Left cardiac atrium (tissue), 4 donors: Measurements from ENCODE around the gene SAMD1. TPM values are rescaled to one million over a fixed set of nuclear protein-coding genes. Genes with fewer than 3 reads are reported as not detected.
A peak's percentile ranks its signal among the peaks of the same experiment; 100 is the strongest.

Experiments used
- ATAC-seq, 2 donors: fragments of 200-7000 bp; cut with Tn5 transposase; one replicate each; pipeline ENCODE4 v1.9.1; 2020; ENCODE audit warnings: mild to moderate bottlenecking in 2 of 2, moderate library complexity in 2 of 2
- DNase-seq: peaks from one replicate; pipeline ENCODE4 v3.0.0-alpha.2; 2020
- intact Hi-C, 2 donors: fragments of 100-400 bp; cut with DNase I; formaldehyde crosslinking; loops; one replicate each; pipeline versions ENCODE4 v1.14.1 to v1.15.1; 2022 to 2023
- total RNA-seq, 2 donors: library from RNA; stranded (reverse); fragmentation: NEBNext Ultra II Directional; extraction: Animal tissue kit (Norgen Biotek cat#: 25700); gene quantifications; one replicate each; pipeline ENCODE4 v1.2.1, GENCODE V29; 2021
- donor health status: DM: no; HTN: yes; CAD: no.
- donor health status: DM: no; HTN: yes; CAD: no; lungs with severe emphysema.
- donor health status: DM: yes; HTN: yes; CAD: no.
- donor health status: Dilated cardiomyopathy.

SAMD1 gene
- total RNA-seq, 2 donors from 2014 or later: 33.4 to 39.1 TPM

DNA sequence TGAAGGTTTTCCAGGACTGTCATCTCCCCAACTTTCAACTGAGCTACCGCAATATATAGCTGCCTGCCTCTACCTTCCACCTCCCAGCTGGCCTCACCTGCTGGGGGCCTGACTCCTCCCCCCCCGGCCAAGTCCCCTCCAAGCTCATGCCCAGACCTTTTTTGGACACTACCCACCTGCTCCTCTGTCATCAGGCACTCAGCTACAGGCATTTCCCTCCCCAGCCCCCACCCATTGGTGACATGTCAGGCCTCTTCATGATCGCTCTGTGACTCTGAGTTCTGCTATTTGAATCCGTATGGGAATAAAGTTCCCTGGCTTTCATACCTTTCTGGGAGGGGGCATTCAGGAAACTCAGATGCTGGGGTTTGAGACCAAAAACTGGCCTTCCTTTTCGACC is 25.2 kb upstream of the SAMD1 start:
- intact Hi-C loops: loop anchor here in 1 of 2 donors (5.0 kb wide), 1 partner anchor 33 kb away; no protein-coding TSS in a partner anchor
- DNase-seq (no peak), ATAC-seq (no peak)

DNA sequence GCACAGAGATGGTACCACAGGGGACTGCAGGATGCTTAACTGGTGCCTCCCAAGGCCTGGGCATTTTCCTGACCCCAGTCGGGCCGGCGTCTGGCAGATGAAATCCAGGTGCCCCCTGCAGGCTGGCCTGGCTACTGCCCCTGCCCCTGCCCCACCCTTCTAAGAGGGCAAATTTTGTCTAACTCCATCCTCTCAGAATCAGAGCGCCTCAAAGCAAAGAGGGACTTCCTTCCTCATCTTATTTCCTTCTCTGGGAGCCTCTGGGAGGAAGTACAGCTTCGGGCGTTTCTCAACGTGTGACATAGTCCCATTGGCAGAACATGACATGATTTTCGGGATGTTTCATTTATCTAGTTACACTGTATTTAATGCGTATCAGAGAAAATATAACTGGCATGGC is 24.3 kb upstream of the SAMD1 start:
- DNase-seq: no peak
- intact Hi-C loops: loop anchor here in 1 of 2 donors (5.0 kb wide), 1 partner anchor 33 kb away; no protein-coding TSS in a partner anchor
- ATAC-seq: no peak

DNA sequence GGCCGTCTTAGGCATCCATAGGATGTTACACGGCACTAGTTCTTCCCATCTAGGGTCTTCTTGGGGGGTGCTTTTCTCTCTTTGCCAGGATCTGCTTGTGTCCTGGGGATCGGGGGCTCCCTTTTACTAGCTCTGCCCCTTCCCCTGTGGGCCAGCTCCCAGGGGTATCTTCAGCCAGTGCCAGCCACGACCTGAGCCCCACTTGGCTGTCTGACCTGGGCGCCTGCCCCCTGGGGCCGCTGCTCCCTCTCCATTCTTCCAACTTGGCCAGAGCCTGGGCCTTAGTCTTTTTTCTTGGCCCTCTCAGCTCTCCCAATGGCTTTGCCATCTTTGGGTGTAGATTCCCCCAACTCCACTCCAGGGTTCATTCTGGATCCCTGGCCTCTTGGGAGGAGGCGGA is 23.9 kb upstream of the SAMD1 start:
- intact Hi-C loops: no loop called here
- ATAC-seq (no peak), DNase-seq (no peak)

DNA sequence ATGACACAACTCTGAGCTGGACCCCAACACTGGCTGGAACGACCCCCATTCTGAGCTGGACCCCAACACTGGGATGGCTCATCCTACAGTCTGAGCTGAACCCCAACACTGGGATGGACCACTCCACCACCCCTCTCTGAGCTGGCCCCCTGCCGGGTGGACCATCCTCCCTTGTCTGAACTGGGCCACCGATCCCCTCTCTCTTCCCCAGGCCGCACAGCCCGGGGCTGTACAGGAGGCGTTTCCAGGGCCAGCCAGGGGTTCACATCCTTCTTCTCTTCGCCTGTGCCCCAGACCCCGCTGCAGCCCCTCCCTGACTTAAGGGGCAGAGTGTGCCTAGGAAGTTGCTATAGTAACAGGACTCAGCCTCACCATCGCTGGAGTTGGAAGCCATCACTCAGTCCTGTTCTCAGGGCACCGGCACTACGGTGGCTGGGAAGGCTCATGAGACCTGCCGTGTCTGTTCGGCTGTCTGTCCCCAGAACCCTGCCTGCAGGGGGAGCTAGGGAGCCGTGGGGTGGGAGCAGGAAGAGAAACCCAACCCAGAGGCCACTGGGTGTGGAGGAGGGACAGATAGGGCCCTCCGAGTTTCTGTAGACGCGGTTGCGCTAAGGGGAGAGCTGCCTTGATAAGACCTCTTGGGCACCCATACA is 23.3 kb upstream of the SAMD1 start:
- intact Hi-C loops: no loop called here
- ATAC-seq: no peak
- no peak for DNase-seq

DNA sequence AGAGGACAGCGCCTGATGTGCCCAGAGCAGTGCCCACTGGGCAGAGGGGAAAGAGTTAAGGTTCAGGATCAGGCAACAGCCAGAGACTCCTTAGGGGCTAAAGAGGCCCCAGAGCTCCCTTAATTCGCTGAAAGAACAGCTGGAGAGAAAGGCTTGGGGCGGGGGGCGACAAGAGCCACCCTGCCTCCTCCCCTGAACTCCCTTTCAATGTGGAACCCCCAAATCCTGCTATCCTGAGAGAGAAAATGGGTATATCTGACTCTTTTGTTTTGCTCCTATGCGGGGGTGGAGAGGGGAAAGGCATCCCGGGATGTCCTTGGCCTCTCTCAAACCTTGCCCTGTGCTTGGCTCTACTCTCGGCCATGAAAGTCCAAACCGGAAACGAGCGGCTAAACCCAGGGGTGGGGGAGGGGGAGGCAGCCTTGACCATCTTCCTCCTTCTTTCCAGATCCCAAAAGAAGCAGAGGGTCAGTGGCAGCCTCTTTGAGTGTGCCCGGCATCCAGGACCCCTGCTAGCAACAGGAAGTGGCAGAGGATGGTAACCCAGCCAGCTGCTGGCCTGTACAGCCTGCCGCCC is 22.3 kb upstream of the SAMD1 start:
- intact Hi-C loops: no loop called here
- DNase-seq: peak; percentile 67
- ATAC-seq: peak; percentile 5 to 27

DNA sequence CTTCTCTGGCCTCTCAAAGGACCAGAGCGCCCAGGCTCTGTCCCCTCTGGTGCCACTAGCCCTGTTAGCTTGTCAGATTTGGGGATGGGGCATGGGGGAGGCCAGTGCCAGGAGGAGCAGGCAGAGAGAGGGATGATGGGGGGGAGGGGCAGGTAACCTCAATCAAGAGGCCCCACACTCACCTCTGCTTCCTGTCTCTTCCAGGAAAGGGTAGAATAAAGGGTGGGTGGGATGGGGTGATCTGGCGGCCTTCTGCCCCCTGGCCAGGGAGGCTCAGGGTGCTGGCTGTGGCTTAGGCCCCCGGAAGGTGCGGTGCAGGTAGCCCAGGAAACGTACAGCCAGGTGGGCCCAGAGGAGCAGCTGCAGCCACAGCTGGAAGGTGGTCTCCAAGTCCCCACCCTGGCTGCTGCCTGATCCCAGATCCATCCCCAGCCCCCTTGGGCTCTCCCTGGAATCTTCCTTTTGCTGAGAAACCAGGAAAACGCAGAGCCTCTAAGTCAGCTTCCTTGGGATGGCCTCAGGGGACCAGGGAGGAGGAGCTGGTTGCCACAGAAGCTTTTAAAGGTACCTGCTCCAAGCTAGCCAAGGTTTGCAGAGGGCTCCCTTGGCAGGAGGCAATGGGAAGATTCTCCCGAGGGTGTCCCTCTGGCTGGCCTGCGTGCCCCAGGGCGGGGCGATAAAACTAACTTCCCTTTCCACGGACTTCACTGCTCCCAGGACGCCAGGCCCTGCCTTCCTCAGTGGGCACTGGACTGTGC is 21.7 kb upstream of the SAMD1 start:
- ATAC-seq (peak; percentile 7 to 25), DNase-seq (no peak)
- intact Hi-C loops: no loop called here

DNA sequence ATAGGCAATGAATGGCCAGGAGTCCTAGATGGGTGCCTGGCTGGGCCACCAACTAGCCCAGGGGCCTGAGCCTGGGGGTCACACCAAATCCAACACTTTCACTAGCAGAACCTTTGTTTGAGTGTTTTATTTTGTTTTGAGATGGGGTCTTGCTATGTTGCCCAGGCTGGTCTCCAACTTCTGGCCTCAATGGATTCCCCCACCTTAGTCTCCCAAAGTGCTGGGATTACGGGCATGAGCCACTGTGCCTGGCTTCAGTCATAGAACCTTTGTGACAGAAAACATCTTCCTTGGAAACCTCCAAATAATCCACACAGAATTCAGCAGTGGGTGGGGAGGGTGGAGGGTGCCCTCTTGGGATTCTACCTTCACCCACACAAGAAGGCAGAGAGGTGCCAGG is 20.9 kb upstream of the SAMD1 start:
- DNase-seq (no peak), ATAC-seq (no peak)
- intact Hi-C loops: no loop called here

DNA sequence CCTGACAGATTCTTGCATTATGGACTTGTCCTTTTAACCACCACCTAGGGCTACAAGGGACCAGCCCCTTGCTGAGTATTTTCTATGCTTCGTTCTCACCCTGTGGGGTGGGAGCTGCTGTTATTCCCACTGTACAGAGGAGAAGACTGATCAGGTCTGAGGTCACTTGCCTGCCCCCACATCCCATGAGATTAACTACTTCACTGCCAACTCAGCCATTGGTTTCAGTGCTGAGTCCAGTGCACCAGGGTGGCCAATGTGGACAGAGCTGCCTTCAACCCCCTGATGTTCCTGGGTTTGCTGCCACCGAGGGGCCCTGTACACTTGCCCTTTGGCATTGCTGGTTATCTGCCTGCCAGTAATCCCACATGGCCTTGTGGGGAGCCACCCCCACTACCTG is 20.1 kb upstream of the SAMD1 start:
- DNase-seq (no peak), ATAC-seq (no peak)
- intact Hi-C loops: no loop called here

DNA sequence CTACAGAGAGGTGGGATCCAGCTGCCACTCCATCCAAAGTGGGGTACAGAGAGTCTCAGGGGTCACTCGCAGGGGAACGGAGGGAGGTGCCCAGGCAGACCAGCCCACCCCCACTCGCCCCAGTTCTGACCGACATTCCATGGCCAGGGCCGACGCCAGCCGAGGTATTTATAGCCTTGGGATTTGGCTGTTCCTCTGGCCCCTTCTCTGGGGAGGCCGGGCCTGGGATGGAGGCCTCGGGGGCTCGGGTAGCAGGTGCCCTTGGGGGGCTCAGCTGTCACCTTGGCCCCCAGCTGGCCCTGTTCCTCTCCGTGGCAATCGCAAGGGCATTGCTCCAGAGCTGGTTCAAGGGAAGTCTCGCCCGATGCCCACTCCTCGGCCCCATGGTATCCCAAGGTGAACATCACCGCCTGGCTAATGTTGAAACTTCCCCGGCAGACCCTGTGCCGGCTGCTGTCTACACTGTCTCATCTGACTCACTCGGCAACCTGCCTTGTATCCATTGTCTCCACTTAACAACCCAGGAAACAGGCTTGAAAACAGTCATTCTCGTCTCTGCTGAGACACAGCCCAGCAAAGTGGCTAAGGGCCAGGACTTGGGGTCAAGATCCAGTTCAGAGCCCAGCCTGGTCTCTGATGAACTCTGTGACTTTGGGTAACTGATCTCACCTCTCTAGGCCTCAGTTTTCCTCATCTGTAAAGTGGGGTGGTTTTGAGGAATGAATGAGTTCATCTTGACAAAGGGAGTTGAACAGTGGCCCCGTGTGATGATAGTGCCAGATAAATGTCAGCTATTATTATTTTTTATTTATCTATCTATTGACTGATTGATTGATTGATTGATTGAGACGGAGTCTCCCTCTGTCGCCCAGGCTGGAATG is 17.3 kb upstream of the SAMD1 start:
- DNase-seq: peak; percentile 72
- ATAC-seq: peak; percentile 83
- intact Hi-C loops: loop anchor here in 1 of 2 donors (2.0 kb wide), 1 partner anchor 15 kb away; no protein-coding TSS in a partner anchor

DNA sequence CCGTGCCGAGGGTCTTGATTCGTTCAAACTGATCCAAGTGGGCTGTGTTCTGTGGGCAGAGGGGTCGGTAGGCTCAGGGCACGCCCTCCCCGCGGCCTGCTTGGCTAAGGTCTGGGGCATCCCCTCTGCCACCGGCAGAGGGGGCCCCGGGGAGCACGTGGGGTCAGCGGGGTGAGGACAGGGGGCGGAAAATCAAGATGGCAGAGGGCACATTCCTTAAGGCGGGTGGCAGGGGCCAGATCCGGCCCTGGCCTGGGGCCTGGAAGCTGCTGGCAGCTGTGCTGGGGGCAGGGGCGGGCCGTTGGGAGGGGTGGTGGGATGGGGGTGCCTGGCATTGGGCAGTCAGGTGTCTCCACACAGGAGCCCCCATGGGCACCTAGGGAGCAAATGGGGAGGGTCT is 16.3 kb upstream of the SAMD1 start:
- DNase-seq (no peak), ATAC-seq (peak; percentile 31 to 53)
- intact Hi-C loops: loop anchor here in 1 of 2 donors (2.0 kb wide), 1 partner anchor 14 kb away; no protein-coding TSS in a partner anchor

DNA sequence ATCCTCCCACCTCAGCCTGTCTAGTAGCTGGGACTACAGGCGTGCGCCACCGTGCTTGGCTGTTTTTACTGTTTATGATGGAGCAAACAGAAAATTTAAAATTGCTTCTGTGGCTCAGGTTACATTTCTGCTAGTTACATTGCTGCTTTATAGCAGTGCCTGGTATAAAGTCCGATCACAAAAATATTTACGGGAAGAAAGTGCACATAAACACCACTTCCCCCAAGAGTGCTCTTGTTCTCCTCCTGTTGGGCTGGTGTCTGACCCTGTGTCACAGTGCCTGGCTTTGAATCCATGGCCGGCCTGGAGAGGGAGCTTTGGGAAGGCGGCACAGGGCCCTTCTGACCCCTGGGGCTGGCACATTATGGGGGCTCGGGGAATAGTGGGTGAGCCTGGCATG is 15.1 kb upstream of the SAMD1 start:
- DNase-seq: no peak
- no peak for ATAC-seq
- intact Hi-C loops: loop anchor here in 1 of 2 donors (2.0 kb wide), 1 partner anchor 13 kb away; no protein-coding TSS in a partner anchor

DNA sequence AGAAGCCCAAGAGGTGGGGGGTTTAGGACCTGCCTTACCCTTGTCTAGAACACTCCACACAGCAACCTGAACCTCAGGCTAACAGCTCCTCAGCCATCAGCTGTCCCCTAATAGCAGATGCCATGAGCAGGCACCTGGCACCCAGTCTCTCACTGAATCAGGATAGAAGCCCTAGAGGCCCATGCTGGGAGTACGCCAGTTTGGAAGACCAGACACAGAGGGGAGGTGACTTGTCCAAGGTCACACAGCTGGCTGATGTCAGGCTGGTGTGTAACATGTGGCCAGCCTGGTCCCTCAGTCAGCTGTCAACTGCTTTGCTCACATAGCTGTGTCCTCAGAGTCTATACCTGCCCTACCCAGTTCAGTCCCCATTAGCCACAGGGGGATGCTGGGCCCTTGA is 12.8 kb upstream of the SAMD1 start:
- DNase-seq (no peak), ATAC-seq (no peak)
- intact Hi-C loops: no loop called here

DNA sequence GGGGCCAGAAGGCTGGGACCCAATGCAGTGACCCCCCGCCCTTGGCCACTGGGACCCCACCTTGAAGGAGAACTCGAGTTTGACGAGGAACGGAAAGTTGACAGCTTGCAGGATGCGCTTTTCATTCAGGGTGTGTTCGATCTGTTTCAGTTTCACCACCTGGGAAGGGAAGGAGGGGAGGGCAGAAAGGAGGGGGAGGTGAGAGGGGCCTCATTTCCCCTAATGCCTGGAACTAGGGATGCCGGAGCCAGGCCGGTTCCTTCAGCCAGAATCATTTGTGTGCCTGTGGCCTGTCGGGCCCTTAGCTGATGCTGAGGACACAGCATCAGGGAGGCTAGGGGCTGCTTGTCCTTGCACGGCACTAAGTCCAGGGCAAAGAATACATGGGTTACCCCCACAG is 12.2 kb upstream of the SAMD1 start:
- intact Hi-C loops: no loop called here
- ATAC-seq: no peak

DNA sequence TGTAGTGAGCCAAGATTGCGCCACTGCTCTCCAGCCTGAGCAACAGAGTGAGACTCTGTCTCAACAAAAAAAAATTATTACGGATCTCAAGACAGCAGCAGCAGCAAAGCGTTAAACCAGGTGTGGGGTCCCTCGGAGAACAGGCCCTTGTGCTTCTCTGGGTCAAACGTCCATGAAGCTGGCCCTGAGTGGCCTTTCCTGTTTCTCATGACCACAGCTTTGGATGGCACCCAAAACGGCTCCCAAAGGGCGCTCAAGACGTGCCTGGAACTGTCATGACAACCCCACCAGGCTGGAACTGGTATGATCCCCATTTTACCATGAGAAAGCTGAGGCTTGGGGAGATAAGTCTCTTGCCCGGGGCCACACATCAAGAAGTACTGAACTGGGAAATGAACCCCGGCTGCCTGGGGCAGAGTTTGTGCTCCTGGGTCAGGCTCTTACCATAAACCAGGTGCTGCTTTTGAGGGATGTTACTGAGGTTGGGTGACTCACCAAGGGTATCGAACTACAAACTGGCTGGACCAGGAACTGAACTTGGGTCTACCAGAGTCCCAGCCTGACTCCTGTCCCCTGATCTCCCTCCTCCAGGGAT is 11.6 kb upstream of the SAMD1 start:
- intact Hi-C loops: no loop called here
- peak in 1 of 2 donors; percentile 18 for ATAC-seq
- DNase-seq: no peak

More for the DNA sequence above, 12.2 kb upstream of the SAMD1 start:
- no peak for DNase-seq

DNA sequence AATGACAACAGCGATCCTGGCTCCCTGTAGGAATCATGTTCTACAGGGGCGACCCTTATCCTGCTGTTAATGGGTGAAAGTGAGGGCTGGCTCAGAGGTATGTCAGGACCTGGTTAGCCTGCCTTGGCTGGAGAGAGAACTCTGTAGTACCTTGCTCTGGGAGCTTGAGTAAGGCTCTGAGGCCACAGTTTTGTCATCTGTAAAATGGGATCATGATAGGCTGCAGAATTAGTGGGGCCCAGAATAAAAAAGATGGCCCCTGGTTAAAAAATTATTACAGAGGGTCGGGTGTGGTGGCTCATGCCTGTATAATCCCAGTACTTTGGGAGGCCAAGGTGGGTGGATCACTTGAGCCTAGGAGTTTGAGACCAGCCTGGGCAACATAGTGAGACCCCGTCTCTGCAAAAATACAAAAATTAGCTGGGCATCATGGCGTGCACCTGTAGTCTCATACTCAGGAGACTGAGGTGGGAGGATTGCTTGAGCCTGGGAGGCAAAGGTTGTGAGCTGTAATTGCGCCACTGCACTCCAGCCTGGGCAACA is 10.5 kb upstream of the SAMD1 start:
- DNase-seq: no peak

DNA sequence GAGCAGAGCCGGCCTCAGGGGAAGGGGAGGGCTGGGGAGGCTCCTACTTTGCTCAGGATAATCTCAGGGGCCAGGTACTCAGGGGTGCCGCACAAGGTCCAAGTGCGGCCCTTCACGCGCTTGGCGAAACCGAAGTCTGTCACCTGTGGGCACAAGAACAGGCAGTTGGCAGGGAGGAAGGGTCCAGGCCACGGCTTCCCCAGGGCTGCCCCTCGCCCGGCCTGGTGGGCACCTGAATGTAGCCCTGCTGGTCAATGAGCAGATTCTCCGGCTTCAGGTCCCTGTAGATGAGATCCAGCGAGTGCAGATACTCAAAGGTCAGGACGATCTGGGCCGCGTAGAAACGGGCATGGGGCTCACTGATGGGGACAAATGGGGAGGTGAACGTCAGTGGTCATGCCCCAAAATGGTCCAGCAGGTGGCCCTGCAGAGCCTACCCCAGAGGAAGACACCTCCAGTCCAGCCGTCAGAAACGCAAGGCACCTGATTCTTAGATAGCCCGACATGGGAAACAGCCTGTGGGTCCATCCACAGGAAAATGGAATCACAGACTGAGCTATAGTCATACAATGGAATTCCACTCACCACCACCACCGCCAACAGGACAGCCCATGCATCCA is 7.1 kb upstream of the SAMD1 start:
- intact Hi-C loops: no loop called here
- DNase-seq: no peak
- ATAC-seq: peak in 1 of 2 donors; percentile 10

More for the DNA sequence above, 10.5 kb upstream of the SAMD1 start:
- no peak for ATAC-seq
- intact Hi-C loops: no loop called here

DNA sequence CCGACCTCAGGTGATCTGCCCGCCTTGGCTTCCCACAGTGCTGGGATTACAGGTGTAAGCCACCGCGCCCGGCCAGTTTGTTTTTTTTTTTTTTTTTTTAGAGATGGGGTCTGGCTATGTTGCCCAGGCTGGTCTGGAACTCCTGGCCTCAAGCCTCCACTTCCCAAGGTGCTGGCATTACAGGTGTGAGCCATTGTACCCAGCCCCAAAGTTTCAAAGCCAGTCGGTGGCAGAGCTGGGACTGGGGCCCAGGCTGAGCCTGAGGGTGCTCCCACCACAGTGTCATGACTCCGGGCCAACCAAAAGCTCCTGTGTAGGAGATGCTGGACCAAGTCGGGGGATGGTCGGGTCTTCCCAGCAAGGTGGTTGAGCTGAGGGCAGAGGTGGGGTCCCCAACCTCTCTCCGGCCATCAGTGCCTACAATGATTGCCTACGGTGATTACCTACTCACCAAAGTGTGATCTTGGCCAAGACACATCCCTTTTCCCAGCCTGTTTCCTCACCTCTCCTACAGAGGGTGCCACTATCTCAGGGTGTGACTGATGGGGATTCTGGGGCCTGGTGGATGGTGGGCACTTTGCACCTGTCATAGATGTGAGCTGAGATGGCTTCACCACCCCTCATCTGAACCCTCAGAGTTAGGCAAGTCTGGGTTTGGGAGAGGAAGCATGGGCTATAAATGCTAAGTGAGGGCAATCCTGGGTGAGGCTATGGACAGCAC is 5.9 kb upstream of the SAMD1 start:
- no peak for ATAC-seq
- DNase-seq: no peak
- intact Hi-C loops: no loop called here

DNA sequence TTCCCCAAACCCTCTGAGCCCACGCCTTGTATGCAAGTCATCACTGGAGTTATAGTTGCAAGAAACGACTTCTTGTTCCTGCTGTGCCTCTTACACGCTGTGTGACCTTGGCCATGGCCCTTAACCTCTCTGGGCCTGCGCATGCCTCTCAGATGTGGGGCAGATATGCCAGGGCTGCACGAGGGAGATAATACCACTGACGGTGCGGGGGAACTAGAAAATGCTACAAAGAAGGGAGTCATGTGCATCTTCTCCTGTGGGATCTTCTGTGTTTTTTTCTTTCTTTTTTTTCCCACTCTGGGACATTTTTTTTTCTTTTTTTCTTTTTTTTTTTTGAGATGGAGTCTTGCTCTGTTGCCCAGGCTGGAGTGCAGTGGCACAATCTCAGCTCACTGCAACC is 4.3 kb upstream of the SAMD1 start:
- DNase-seq (no peak), ATAC-seq (no peak)
- intact Hi-C loops: no loop called here
